ENCODE results near the gene NOP58.

DNA sequence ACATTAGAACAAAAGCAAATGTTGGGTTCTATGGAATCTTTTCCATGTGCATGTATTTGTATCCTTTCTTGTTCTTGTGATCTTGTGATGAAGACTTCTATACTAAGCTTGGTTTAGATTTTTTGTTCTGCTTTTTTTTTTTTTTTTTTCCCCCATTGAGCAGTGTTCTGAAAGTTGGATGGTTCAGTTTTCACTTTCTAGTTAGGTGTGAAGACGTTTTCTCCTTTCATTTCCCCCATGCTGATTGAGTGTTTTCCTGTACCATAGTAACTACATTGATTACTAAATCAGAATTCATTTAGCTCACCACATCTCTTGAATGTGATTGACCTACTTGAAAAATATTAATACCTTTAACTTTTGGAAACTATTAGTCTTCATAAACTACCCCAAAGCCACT lies 34.1 kb downstream of the NOP58 start:
- TF ChIP-seq, protein P1, sequence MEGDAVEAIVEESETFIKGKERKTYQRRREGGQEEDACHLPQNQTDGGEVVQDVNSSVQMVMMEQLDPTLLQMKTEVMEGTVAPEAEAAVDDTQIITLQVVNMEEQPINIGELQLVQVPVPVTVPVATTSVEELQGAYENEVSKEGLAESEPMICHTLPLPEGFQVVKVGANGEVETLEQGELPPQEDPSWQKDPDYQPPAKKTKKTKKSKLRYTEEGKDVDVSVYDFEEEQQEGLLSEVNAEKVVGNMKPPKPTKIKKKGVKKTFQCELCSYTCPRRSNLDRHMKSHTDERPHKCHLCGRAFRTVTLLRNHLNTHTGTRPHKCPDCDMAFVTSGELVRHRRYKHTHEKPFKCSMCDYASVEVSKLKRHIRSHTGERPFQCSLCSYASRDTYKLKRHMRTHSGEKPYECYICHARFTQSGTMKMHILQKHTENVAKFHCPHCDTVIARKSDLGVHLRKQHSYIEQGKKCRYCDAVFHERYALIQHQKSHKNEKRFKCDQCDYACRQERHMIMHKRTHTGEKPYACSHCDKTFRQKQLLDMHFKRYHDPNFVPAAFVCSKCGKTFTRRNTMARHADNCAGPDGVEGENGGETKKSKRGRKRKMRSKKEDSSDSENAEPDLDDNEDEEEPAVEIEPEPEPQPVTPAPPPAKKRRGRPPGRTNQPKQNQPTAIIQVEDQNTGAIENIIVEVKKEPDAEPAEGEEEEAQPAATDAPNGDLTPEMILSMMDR (IDR thresholded peaks at IDR 0.05) = no peak
- TF ChIP-seq EZH2 (IDR thresholded peaks at IDR 0.05; ENCODE audit: borderline replicate concordance, insufficient read depth, low read depth, low read length, poor library complexity, severe bottlenecking) = no peak

All from B cell (primary cell).